H9 (cell line): ENCODE measurements around the gene SF3B1. TPM values are rescaled to one million over a fixed set of nuclear protein-coding genes. Genes with fewer than 3 reads are reported as not detected.
"Not testable (repeated sequence)": the region's sequence is repeated elsewhere in the genome, so short reads cannot be mapped to it uniquely, and the experiment has no call there.

Experiments
- DNase-seq: peaks from one replicate; pipeline ENCODE4 v3.0.0-alpha.2; 2017
- H2AFZ ChIP-seq: one replicate; pipeline ENCODE4 v1.6.1; 2013; ENCODE audit warnings: mild to moderate bottlenecking, low read length, control low read depth, moderate library complexity
- H2AK5ac ChIP-seq: 2 replicates; pipeline ENCODE4 v1.6.1; 2013; ENCODE audit warnings: low read length, control low read depth, mixed read lengths; ENCODE audit not compliant: insufficient read length
- H2BK120ac ChIP-seq: one replicate; pipeline ENCODE4 v1.6.1; 2013; ENCODE audit warnings: low read depth, mild to moderate bottlenecking, low read length, control low read depth, inconsistent platforms; ENCODE audit not compliant: poor library complexity, severe bottlenecking
- H2BK12ac ChIP-seq: 2 replicates; pipeline ENCODE4 v1.6.1; 2013; ENCODE audit warnings: low read length, control low read depth, mixed read lengths, low read depth; ENCODE audit not compliant: insufficient read length
- H2BK15ac ChIP-seq: 2 replicates; pipeline ENCODE4 v1.6.1; 2013; ENCODE audit warnings: low read depth, low read length, control low read depth
- H2BK20ac ChIP-seq: one replicate; pipeline ENCODE4 v1.6.1; 2013; ENCODE audit warnings: low read depth, mild to moderate bottlenecking, low read length, control low read depth, inconsistent platforms; ENCODE audit not compliant: poor library complexity, severe bottlenecking
- H2BK5ac ChIP-seq: 2 replicates; pipeline ENCODE4 v1.6.1; 2013; ENCODE audit warnings: low read length, control low read depth, mixed read lengths; ENCODE audit not compliant: insufficient read length
- H3K14ac ChIP-seq: 2 replicates; pipeline ENCODE4 v1.6.1; 2013; ENCODE audit warnings: low read length, control low read depth; ENCODE audit not compliant: insufficient read depth
- H3K18ac ChIP-seq: 2 replicates; pipeline ENCODE4 v1.6.1; 2013; ENCODE audit warnings: low read depth, mild to moderate bottlenecking, mixed read lengths, low read length, control low read depth; ENCODE audit not compliant: insufficient read length
- H3K23ac ChIP-seq: 2 replicates; pipeline ENCODE4 v1.6.1; 2013; ENCODE audit warnings: low read length, control low read depth, mixed read lengths, low read depth; ENCODE audit not compliant: insufficient read length
- H3K23me2 ChIP-seq: 2 replicates; pipeline ENCODE4 v1.6.1; 2013; ENCODE audit warnings: low read depth, mild to moderate bottlenecking, mixed read lengths, low read length, control low read depth; ENCODE audit not compliant: insufficient read length, poor library complexity, severe bottlenecking
- H3K27ac ChIP-seq: 2 replicates; pipeline ENCODE4 v1.5.1; 2013; ENCODE audit warnings: low read length, control low read depth, mixed read lengths, low read depth; ENCODE audit not compliant: insufficient read length
- H3K27me3 ChIP-seq: 2 replicates; pipeline ENCODE4 v1.6.1; 2013; ENCODE audit warnings: low read length, control low read depth, inconsistent platforms; ENCODE audit not compliant: insufficient read depth
- H3K4ac ChIP-seq: 2 replicates; pipeline ENCODE4 v1.6.1; 2013; ENCODE audit warnings: low read depth, mild to moderate bottlenecking, control low read depth, inconsistent platforms, low read length, moderate library complexity
- H3K4me1 ChIP-seq: 2 replicates; pipeline ENCODE4 v1.6.1; 2013; ENCODE audit warnings: low read length, control low read depth, inconsistent platforms; ENCODE audit not compliant: insufficient read depth
- H3K4me2 ChIP-seq: 2 replicates; pipeline ENCODE4 v1.6.1; 2013; ENCODE audit warnings: low read length, control low read depth, mixed read lengths; ENCODE audit not compliant: insufficient read length, insufficient read depth
- H3K56ac ChIP-seq: 2 replicates; pipeline ENCODE4 v1.6.1; 2013; ENCODE audit warnings: low read depth, mild to moderate bottlenecking, mixed read lengths, low read length, control low read depth; ENCODE audit not compliant: insufficient read length
- H3K79me1 ChIP-seq: 2 replicates; pipeline ENCODE4 v1.6.1; 2013; ENCODE audit warnings: low read depth, mild to moderate bottlenecking, moderate library complexity, low read length, control low read depth, inconsistent platforms; ENCODE audit not compliant: insufficient read depth, poor library complexity, severe bottlenecking
- H3K79me2 ChIP-seq: 2 replicates; pipeline ENCODE4 v1.6.1; 2013; ENCODE audit warnings: low read length, control low read depth, inconsistent platforms; ENCODE audit not compliant: insufficient read depth
- H3K9ac ChIP-seq: 2 replicates; pipeline ENCODE4 v1.6.1; 2013; ENCODE audit warnings: low read length, control low read depth, mixed read lengths; ENCODE audit not compliant: insufficient read length; ENCODE audit errors: extremely low read depth
- H3K9me3 ChIP-seq: one replicate; pipeline ENCODE4 v1.6.1; 2013; ENCODE audit warnings: low read depth, low read length, inconsistent platforms; ENCODE audit not compliant: control insufficient read depth
- H3T11ph ChIP-seq: one replicate; pipeline ENCODE4 v1.6.1; 2013; ENCODE audit warnings: mild to moderate bottlenecking, low read length, control low read depth, inconsistent platforms
- H4K20me1 ChIP-seq: one replicate; pipeline ENCODE4 v1.6.1; 2013; ENCODE audit not compliant: control insufficient read depth, insufficient read length, insufficient read depth
- H4K5ac ChIP-seq: 2 replicates; pipeline ENCODE4 v1.6.1; 2013; ENCODE audit warnings: low read depth, mild to moderate bottlenecking, mixed read lengths, low read length, control low read depth; ENCODE audit not compliant: insufficient read length
- H4K8ac ChIP-seq: replicated peaks from 2 replicates; pipeline ENCODE4 v1.6.1; 2013; ENCODE audit warnings: low read length, control low read depth, mixed read lengths, low read depth; ENCODE audit not compliant: insufficient read length
- H4K91ac ChIP-seq: 2 replicates; pipeline ENCODE4 v1.6.1; 2013; ENCODE audit warnings: low read depth, mild to moderate bottlenecking, moderate library complexity, mixed read lengths, low read length, control low read depth; ENCODE audit not compliant: insufficient read length
- H3K27ac Mint-ChIP-seq, 3 experiments: 2 replicates in 2 of 3; 3 replicates in 1 of 3; pipeline ENCODE4 v1.8.0; 2020 to 2021; ENCODE audit warnings: mixed read lengths in 3 of 3, mild to moderate bottlenecking in 1 of 3, moderate library complexity in 1 of 3
- H3K27me3 Mint-ChIP-seq: 2 replicates; pipeline ENCODE4 v1.8.0; 2021; ENCODE audit warnings: low read depth, mild to moderate bottlenecking, moderate library complexity, mixed read lengths
- H3K36me3 Mint-ChIP-seq, 3 experiments: 2 replicates in 2 of 3; 3 replicates in 1 of 3; pipeline ENCODE4 v1.8.0; 2020 to 2021; ENCODE audit warnings: low read depth in 3 of 3, mixed read lengths in 3 of 3; ENCODE audit not compliant: insufficient read depth in 1 of 3
- H3K4me1 Mint-ChIP-seq, 2 experiments: 2 replicates each; pipeline ENCODE4 v1.8.0; 2020; ENCODE audit warnings: mixed read lengths in 2 of 2
- H3K4me3 Mint-ChIP-seq, 2 experiments: 2 replicates in 1 of 2; 3 replicates in 1 of 2; pipeline ENCODE4 v1.8.0; 2020 to 2021; ENCODE audit warnings: mild to moderate bottlenecking in 2 of 2, mixed read lengths in 2 of 2, moderate library complexity in 1 of 2
- H3K9me3 Mint-ChIP-seq, 2 experiments: 2 replicates in 1 of 2; 3 replicates in 1 of 2; pipeline ENCODE4 v1.8.0; 2020; ENCODE audit warnings: mild to moderate bottlenecking in 2 of 2, mixed read lengths in 2 of 2, moderate library complexity in 1 of 2
- CTCF ChIP-seq: fragments of 200-600 bp; sonication (generic); conservative IDR thresholded peaks from 3 replicates; pipeline ENCODE4 v1.8.0; 2021; ENCODE audit warnings: antibody characterized with exemption, mild to moderate bottlenecking
- WGBS: extraction: QIAGEN DNeasy Blood & Tissue Kit; methylation state at CpG from one replicate; pipeline ENCODE4 v1.1.7; 2013; ENCODE audit warnings: missing lambda C conversion rate, low lambda C conversion rate, mixed read lengths; ENCODE audit not compliant: insufficient read length; ENCODE audit errors: extremely low coverage; 5-methylcytosine and 5-hydroxymethylcytosine counted together
- total RNA-seq: library from RNA; stranded (reverse); gene quantifications from 2 replicates; pipeline ENCODE4 v1.2.1, GENCODE V29; 2021

The SF3B1 gene
- total RNA-seq, 1 experiment from 2014 or later, result 278 TPM

DNA sequence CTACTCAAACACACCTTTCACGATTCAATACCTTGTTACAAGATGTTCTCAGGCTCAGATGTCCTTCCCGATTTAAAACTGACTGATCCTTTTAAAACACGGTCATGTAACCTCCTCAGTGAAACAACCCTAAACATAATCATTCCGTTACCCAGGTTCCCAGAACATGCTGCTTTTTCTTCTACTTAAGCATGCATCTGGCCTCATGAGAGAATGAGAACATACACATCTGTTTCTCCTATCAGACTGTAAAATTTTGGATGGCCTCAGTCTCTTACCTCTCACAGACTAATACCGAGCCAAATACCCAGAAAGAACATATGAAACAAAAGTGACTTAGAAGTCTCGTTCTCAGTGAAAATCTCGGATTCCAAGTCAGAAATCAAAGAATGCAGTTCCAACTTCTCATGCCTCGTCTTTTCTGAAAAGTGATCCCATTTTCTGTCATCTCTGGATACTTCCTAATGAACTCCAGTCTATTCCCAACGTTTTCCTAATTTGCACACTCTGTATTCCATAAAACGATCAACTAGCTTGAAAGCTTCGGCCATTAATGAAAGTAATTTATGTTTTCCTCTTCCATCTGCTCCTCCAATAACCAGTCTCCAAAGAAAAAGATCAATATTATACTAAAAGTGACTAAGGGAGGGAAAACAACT, 919 bp downstream of the SF3B1 start:
- Histone ChIP-seq H3K79me2 (peaks cover 55% of the 10 kb centered on the region), H3K9ac (peak overlapping the region; percentile 99), H2BK5ac (no peak overlapping the region), H3K9me3 (no peaks in the 10 kb centered on the region), H3K4ac (no peak overlapping the region), H3K23me2 (peaks cover 6% of the 10 kb centered on the region), H4K5ac (no peak overlapping the region), H2BK12ac (no peak overlapping the region), H3K18ac (no peak overlapping the region), H3K79me1 (no peaks in the 10 kb centered on the region), H4K8ac (no peak overlapping the region), H2BK15ac (no peak overlapping the region), H4K91ac (no peak overlapping the region), H3K56ac (no peak overlapping the region), H4K20me1 (no peaks in the 10 kb centered on the region), H2BK120ac (no peak overlapping the region), H3T11ph (no peak overlapping the region), H3K27me3 (no peaks in the 10 kb centered on the region), H3K4me2 (peak overlapping the region; percentile 96), H2AFZ (no peak overlapping the region), H3K27ac (no peak overlapping the region), H3K23ac (no peak overlapping the region), H2AK5ac (no peak overlapping the region), H3K14ac (no peak overlapping the region), H3K4me1 (no peaks in the 10 kb centered on the region), H2BK20ac (no peak overlapping the region)
- no peak for TF ChIP-seq CTCF
- H3K27ac Mint-ChIP-seq, result peak overlapping the region; percentile 99 to 100 (median 100); a peak in 6 of 7 replicates
- no peaks in the 10 kb centered on the region for H3K9me3 Mint-ChIP-seq
- no peak for DNase-seq
- no peaks in the 10 kb centered on the region for H3K27me3 Mint-ChIP-seq
- H3K4me3 Mint-ChIP-seq, result peak overlapping the region; percentile 93 to 99
- peaks cover 10 to 26% (median 24%) of the 10 kb centered on the region in 3 experiments; a peak in 6 of 7 replicates for H3K36me3 Mint-ChIP-seq
- peaks cover 29% of the 10 kb centered on the region in 2 experiments for H3K4me1 Mint-ChIP-seq
- WGBS, result no CpG with 5 or more reads among the region's 11 CpGs

DNA sequence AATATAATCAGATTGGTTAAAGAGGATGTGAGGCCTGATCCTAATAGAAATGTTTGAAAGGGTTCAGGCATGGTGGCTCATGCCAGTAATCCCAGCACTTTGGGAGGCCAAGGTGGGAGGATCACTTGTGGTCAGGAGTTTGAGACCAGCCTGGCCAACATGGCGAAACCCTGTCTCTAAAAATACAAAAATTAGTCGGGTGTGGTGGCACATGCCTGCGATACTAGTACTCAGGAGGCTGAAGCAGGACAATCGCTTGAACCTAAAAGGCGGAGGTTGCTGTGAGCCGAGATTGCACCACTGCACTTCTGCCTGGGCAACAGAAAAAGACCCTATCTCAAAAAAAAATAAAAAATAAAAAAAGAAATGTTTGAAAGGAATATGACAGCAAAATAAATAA, 2.3 kb downstream of the SF3B1 start:
- H2BK12ac ChIP-seq, H3K27ac Mint-ChIP-seq, H2BK120ac ChIP-seq, H3K27me3 ChIP-seq, H2AK5ac ChIP-seq, H3K79me1 ChIP-seq, H4K91ac ChIP-seq, H3K23me2 ChIP-seq, H3K9me3 Mint-ChIP-seq, H3K4me1 ChIP-seq, H3K14ac ChIP-seq, H3K4me2 ChIP-seq, H3K23ac ChIP-seq, H3K27me3 Mint-ChIP-seq, H4K20me1 ChIP-seq, H2BK20ac ChIP-seq, H3K9ac ChIP-seq, H4K8ac ChIP-seq, H3K4ac ChIP-seq, H2BK5ac ChIP-seq, H3T11ph ChIP-seq, H4K5ac ChIP-seq, H2AFZ ChIP-seq, H2BK15ac ChIP-seq, H3K18ac ChIP-seq, DNase-seq, H3K9me3 ChIP-seq, H3K27ac ChIP-seq, H3K56ac ChIP-seq: not testable (repeated sequence)
- H3K4me1 Mint-ChIP-seq, result peaks cover 30 to 35% of the 10 kb centered on the region in 2 experiments
- peaks cover 67% of the 10 kb centered on the region for H3K79me2 ChIP-seq
- peaks cover 13 to 33% (median 30%) of the 10 kb centered on the region in 3 experiments; a peak in 6 of 7 replicates for H3K36me3 Mint-ChIP-seq
- H3K4me3 Mint-ChIP-seq, result peak overlapping the region; percentile 93 to 99
- no CpG with 5 or more reads among the region's 6 CpGs for WGBS
